PC-9 (cell line): Measurements from ENCODE around the gene GUCY1A2. TPM values are rescaled to one million over a fixed set of nuclear protein-coding genes. Genes with fewer than 3 reads are reported as not detected.

Experiments used
- BruUV-seq: library from RNA; stranded (reverse); fragments of 400-500 nt; replicated peaks from 2 replicates; lab custom pipeline; 2021; lab: Mats Ljungman, UMichigan
- CTCF ChIA-PET: fragments of 300-600 bp; sonication (Branson Sonifier 250); formaldehyde crosslinking; loops from one replicate; lab custom pipeline; 2022; ENCODE audit warnings: antibody characterized with exemption; lab: Charles Lee
- POLR2A ChIA-PET: fragments of 300-600 bp; sonication (Branson Sonifier 250); formaldehyde crosslinking; loops from one replicate; lab custom pipeline; 2022; ENCODE audit warnings: antibody characterized with exemption; ENCODE audit not compliant: unreplicated experiment; lab: Charles Lee
- DNase-seq, 2 experiments: peaks; one replicate each; pipeline versions ENCODE4 v3.0.0 to v3.0.0-alpha.2; 2015 to 2022; ENCODE audit warnings: mixed read lengths in 1 of 2
- H2AFZ ChIP-seq: fragments of 200-600 bp; sonication (generic); 2 replicates; pipeline ENCODE4 v1.8.1; 2017; ENCODE audit warnings: antibody characterized with exemption
- H3F3A ChIP-seq: fragments of 200-600 bp; sonication (generic); 2 replicates; pipeline ENCODE4 v1.8.1; 2017; ENCODE audit warnings: antibody characterized with exemption, mild to moderate bottlenecking, low read depth; ENCODE audit not compliant: insufficient read depth
- H3K27ac ChIP-seq: fragments of 200-600 bp; sonication (generic); 2 replicates; pipeline ENCODE4 v1.6.1; 2016; ENCODE audit warnings: mixed run types
- H3K27me3 ChIP-seq: fragments of 200-600 bp; sonication (generic); 2 replicates; pipeline ENCODE4 v1.6.1; 2016; ENCODE audit warnings: low read depth, mixed run types; ENCODE audit not compliant: insufficient read depth
- H3K36me3 ChIP-seq: fragments of 200-600 bp; sonication (generic); 2 replicates; pipeline ENCODE4 v1.6.1; 2016; ENCODE audit warnings: low read depth, mixed run types
- H3K4me1 ChIP-seq: fragments of 200-600 bp; sonication (generic); replicated peaks from 2 replicates; pipeline ENCODE4 v1.6.1; 2016; ENCODE audit warnings: mixed run types; ENCODE audit not compliant: insufficient read depth
- H3K4me2 ChIP-seq: fragments of 200-600 bp; sonication (generic); 2 replicates; pipeline ENCODE4 v1.6.1; 2017; ENCODE audit warnings: mixed run types
- H3K4me3 ChIP-seq: fragments of 200-600 bp; sonication (generic); 2 replicates; pipeline ENCODE4 v1.6.1; 2016; ENCODE audit warnings: mixed run types
- H3K79me2 ChIP-seq: fragments of 200-600 bp; sonication (generic); 2 replicates; pipeline ENCODE4 v1.6.1; 2017; ENCODE audit warnings: low read depth, mixed run types
- H3K9me2 ChIP-seq: fragments of 200-600 bp; sonication (generic); 2 replicates; pipeline ENCODE4 v1.8.1; 2017; ENCODE audit warnings: mild to moderate bottlenecking; ENCODE audit not compliant: insufficient read depth
- H3K9me3 ChIP-seq: fragments of 200-600 bp; sonication (generic); 2 replicates; pipeline ENCODE4 v1.8.1; 2016; ENCODE audit warnings: low read depth; ENCODE audit not compliant: insufficient read depth
- H4K20me1 ChIP-seq: fragments of 200-600 bp; sonication (generic); 2 replicates; pipeline ENCODE4 v1.8.1; 2017; ENCODE audit not compliant: insufficient read depth
- EZH2 ChIP-seq: fragments of 200-600 bp; sonication (generic); IDR thresholded peaks from 2 replicates; pipeline ENCODE4 v1.8.0; 2017; ENCODE audit warnings: antibody characterized with exemption, low read depth
- intact Hi-C: fragments of 100-400 bp; cut with micrococcal nuclease; formaldehyde crosslinking; loops from one replicate; pipeline ENCODE4 v1.10.0; 2022; ENCODE audit not compliant: unreplicated experiment
- total RNA-seq: library from RNA; stranded (reverse); gene quantifications from 2 replicates; pipeline ENCODE4 v1.2.3, GENCODE V29; 2021
- TF ChIP-seq, protein P1 (sequence below): fragments of 200-600 bp; sonication (generic); conservative IDR thresholded peaks from 2 replicates; pipeline ENCODE4 v1.6.1; 2017; ENCODE audit warnings: mixed run types, antibody characterized with exemption, mild to moderate bottlenecking, moderate library complexity

The GUCY1A2 gene
- total RNA-seq, 1 experiment from 2014 or later, result not detected

DNA sequence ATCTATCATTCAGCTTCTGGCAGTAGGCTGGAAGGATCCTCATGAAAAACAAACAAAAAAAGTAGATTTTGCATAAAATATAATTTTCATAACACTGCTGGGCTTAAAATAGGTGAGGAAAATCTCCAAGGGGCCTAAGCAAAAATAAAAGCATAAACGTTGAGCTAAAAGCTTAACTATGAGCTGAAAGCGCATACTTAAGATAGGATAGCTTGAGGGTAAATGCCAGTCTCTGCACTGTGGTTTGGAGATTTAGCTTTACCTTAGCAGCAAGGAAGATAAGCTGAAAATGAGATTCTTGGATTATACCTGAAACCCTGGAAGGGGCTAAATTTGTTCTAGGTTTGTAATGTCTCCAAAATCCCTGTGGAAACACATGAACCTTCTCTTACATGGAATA, 183.7 kb downstream of the GUCY1A2 start:
- Histone ChIP-seq H2AFZ (no peak overlapping the region), H3K9me3 (no peaks in the 10 kb centered on the region), H4K20me1 (no peaks in the 10 kb centered on the region), H3K36me3 (no peaks in the 10 kb centered on the region), H3K27ac (no peak overlapping the region), H3K4me3 (no peak overlapping the region), H3K27me3 (no peaks in the 10 kb centered on the region), H3K4me2 (no peak overlapping the region), H3F3A (no peaks in the 10 kb centered on the region), H3K9me2 (no peaks in the 10 kb centered on the region), H3K79me2 (no peaks in the 10 kb centered on the region), H3K4me1 (no peaks in the 10 kb centered on the region)
- no TSS peak for BruUV-seq
- no peak for DNase-seq
- ChIA-PET CTCF (no interaction called here), POLR2A (no interaction called here)
- TF ChIP-seq, protein P1, sequence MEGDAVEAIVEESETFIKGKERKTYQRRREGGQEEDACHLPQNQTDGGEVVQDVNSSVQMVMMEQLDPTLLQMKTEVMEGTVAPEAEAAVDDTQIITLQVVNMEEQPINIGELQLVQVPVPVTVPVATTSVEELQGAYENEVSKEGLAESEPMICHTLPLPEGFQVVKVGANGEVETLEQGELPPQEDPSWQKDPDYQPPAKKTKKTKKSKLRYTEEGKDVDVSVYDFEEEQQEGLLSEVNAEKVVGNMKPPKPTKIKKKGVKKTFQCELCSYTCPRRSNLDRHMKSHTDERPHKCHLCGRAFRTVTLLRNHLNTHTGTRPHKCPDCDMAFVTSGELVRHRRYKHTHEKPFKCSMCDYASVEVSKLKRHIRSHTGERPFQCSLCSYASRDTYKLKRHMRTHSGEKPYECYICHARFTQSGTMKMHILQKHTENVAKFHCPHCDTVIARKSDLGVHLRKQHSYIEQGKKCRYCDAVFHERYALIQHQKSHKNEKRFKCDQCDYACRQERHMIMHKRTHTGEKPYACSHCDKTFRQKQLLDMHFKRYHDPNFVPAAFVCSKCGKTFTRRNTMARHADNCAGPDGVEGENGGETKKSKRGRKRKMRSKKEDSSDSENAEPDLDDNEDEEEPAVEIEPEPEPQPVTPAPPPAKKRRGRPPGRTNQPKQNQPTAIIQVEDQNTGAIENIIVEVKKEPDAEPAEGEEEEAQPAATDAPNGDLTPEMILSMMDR, result no peak
- no peak for TF ChIP-seq EZH2
- intact Hi-C loops, result no loop called here

DNA sequence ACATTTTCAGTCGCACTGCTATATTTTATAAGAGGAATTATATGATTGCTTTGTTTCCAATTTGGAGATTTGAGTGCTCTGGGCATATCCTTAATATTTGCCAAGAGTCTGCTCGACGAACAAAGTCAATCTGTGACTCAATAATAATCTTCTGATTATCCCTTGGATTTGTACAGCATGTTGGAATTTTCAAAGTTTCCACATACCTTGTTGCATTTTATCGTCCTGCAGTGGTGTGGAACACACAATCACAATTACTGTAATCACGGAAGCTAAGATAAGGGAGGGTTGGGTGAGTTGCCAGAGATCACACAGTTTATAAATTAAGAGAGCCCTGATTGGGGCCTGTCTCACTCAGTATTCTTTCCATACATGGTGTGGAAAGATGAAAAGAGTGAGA, 189.3 kb downstream of the GUCY1A2 start:
- POLR2A ChIA-PET, result interaction anchor here (0.7 kb wide), 1 partner anchor 301 kb away, joined by 3 read pairs; no protein-coding TSS in a partner anchor
- no peaks in the 10 kb centered on the region for H3F3A ChIP-seq
- H3K79me2 ChIP-seq, result no peaks in the 10 kb centered on the region
- H3K4me3 ChIP-seq, result no peak overlapping the region
- H3K4me2 ChIP-seq, result no peak overlapping the region
- H3K9me2 ChIP-seq, result no peaks in the 10 kb centered on the region
- CTCF ChIA-PET, result no interaction called here
- H3K27me3 ChIP-seq, result no peaks in the 10 kb centered on the region
- BruUV-seq, result no TSS peak
- intact Hi-C loops, result no loop called here
- H3K27ac ChIP-seq, result no peak overlapping the region
- no peak overlapping the region; the same call in 1 of the 2 replicates for H2AFZ ChIP-seq
- H3K36me3 ChIP-seq, result no peaks in the 10 kb centered on the region
- DNase-seq, result no peak
- H3K4me1 ChIP-seq, result no peaks in the 10 kb centered on the region
- H3K9me3 ChIP-seq, result no peaks in the 10 kb centered on the region
- TF ChIP-seq, protein P1, result no peak
- TF ChIP-seq EZH2, result no peak
- no peaks in the 10 kb centered on the region for H4K20me1 ChIP-seq

DNA sequence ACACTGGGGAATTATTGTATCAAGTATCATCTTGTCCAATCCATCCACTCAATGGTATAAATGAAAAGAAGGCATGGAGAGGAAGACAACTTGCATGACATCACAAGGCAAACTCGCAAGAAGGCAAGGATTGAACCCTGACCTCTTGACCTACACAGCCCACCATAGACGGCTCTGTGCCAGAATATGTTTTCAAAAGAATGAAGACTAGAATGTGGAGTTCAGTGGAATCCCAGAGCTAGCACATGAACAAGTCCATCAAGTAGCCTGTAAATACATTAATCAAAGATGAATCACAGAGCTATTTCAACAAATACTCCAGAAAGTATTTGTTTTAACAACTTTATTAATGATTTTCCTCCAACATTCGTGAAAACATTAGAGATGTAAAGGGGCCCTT, 189.7 kb downstream of the GUCY1A2 start:
- no peak overlapping the region for H3K27ac ChIP-seq
- intact Hi-C loops, result no loop called here
- H4K20me1 ChIP-seq, result no peaks in the 10 kb centered on the region
- no peak overlapping the region; the same call in 1 of the 2 replicates for H2AFZ ChIP-seq
- no peak overlapping the region for H3K4me3 ChIP-seq
- no peaks in the 10 kb centered on the region for H3K27me3 ChIP-seq
- H3F3A ChIP-seq, result no peaks in the 10 kb centered on the region
- no peak for DNase-seq
- H3K9me2 ChIP-seq, result no peaks in the 10 kb centered on the region
- H3K4me2 ChIP-seq, result no peak overlapping the region
- BruUV-seq, result no TSS peak
- no peak for TF ChIP-seq EZH2
- TF ChIP-seq, protein P1, result no peak
- H3K36me3 ChIP-seq, result no peaks in the 10 kb centered on the region
- no peaks in the 10 kb centered on the region for H3K4me1 ChIP-seq
- no peaks in the 10 kb centered on the region for H3K9me3 ChIP-seq
- POLR2A ChIA-PET, result interaction anchor here (0.7 kb wide), 1 partner anchor 301 kb away, joined by 3 read pairs; no protein-coding TSS in a partner anchor
- CTCF ChIA-PET, result no interaction called here
- no peaks in the 10 kb centered on the region for H3K79me2 ChIP-seq
